ENCODE data around the gene CTBP2.
A peak's percentile ranks its signal among the peaks of the same experiment; 100 is the strongest.

Gene CTBP2

GRCh38 chr10:125033146-125033924 is 127.0 kb downstream of the CTBP2 start:
- DNase-seq, result no peak

- no peak for DNase-seq
Measured at GRCh38 chr10:125032474-125033020, 127.8 kb downstream of the CTBP2 start.

- DNase-seq, result no peak
Measured at GRCh38 chr10:125030567-125031197, 129.7 kb downstream of the CTBP2 start.

GRCh38 chr10:125029584-125030242 is 130.7 kb downstream of the CTBP2 start:
- no peak for DNase-seq

GRCh38 chr10:125027871-125028869 is 132.2 kb downstream of the CTBP2 start:
- no peak for DNase-seq

GRCh38 chr10:125026974-125027735 is 133.2 kb downstream of the CTBP2 start:
- DNase-seq, result no peak

- no peak for DNase-seq
Measured at GRCh38 chr10:125026036-125026931, 134.1 kb downstream of the CTBP2 start.

- DNase-seq, result no peak
Measured at GRCh38 chr10:125025341-125025740, 135.0 kb downstream of the CTBP2 start.

- DNase-seq, result peak; percentile 98
Measured at GRCh38 chr10:125024497-125025234, 135.7 kb downstream of the CTBP2 start.

- peak; percentile 98 for DNase-seq
Measured at GRCh38 chr10:125023862-125024496, 136.4 kb downstream of the CTBP2 start.

- no peak for DNase-seq
Measured at GRCh38 chr10:125023255-125023654, 137.1 kb downstream of the CTBP2 start.

- no peak for DNase-seq
Measured at GRCh38 chr10:125022671-125023070, 137.7 kb downstream of the CTBP2 start.

- no peak for DNase-seq
Measured at GRCh38 chr10:125021686-125022344, 138.5 kb downstream of the CTBP2 start.

- no peak for DNase-seq
Measured at GRCh38 chr10:125020871-125021270, 139.5 kb downstream of the CTBP2 start.

- DNase-seq, result no peak
Measured at GRCh38 chr10:125020386-125020785, 140.0 kb downstream of the CTBP2 start.

- no peak for DNase-seq
Measured at GRCh38 chr10:125018576-125019143, 141.7 kb downstream of the CTBP2 start.

GRCh38 chr10:125017547-125018298 is 142.6 kb downstream of the CTBP2 start:
- DNase-seq, result no peak
